MM.1S (cell line): ENCODE data around the gene GALM.

Source experiments
- DNase-seq: peaks from one replicate; pipeline ENCODE4 v3.0.0-alpha.2; 2015
- H2AFZ ChIP-seq: fragments of 300-600 bp; sonication (generic); 2 replicates; pipeline ENCODE4 v1.6.0; 2016; ENCODE audit warnings: antibody characterized with exemption, low read length
- H3F3A ChIP-seq: fragments of 300-600 bp; sonication (generic); 2 replicates; pipeline ENCODE4 v1.6.1; 2016; ENCODE audit warnings: mild to moderate bottlenecking, antibody characterized with exemption, low read length, moderate library complexity, mixed read lengths; ENCODE audit not compliant: insufficient read depth
- H3K27ac ChIP-seq: fragments of 300-600 bp; sonication (generic); 2 replicates; pipeline ENCODE4 v1.5.1; 2016; ENCODE audit warnings: mild to moderate bottlenecking, low read length
- H3K27me3 ChIP-seq: fragments of 300-600 bp; sonication (generic); replicated peaks from 2 replicates; pipeline ENCODE4 v1.6.0; 2016; ENCODE audit warnings: low read length; ENCODE audit not compliant: insufficient read depth
- H3K36me3 ChIP-seq: fragments of 300-600 bp; sonication (generic); replicated peaks from 2 replicates; pipeline ENCODE4 v1.6.1; 2016; ENCODE audit warnings: mild to moderate bottlenecking, low read length, mixed read lengths; ENCODE audit not compliant: insufficient read depth
- H3K4me1 ChIP-seq: fragments of 300-600 bp; sonication (generic); 2 replicates; pipeline ENCODE4 v1.6.1; 2016; ENCODE audit warnings: low read length, mixed read lengths
- H3K4me2 ChIP-seq: fragments of 300-600 bp; sonication (generic); 2 replicates; pipeline ENCODE4 v1.6.0; 2016; ENCODE audit warnings: low read depth, low read length
- H3K4me3 ChIP-seq: fragments of 300-600 bp; sonication (generic); 2 replicates; pipeline ENCODE4 v1.5.1; 2016; ENCODE audit warnings: low read length, mixed read lengths
- H3K79me2 ChIP-seq: fragments of 300-600 bp; sonication (generic); 2 replicates; pipeline ENCODE4 v1.6.1; 2016; ENCODE audit warnings: mixed run types, low read length, mixed read lengths
- H3K9ac ChIP-seq: fragments of 300-600 bp; sonication (generic); 2 replicates; pipeline ENCODE4 v1.6.1; 2016; ENCODE audit warnings: low read length, mixed read lengths
- H3K9me2 ChIP-seq: fragments of 300-600 bp; sonication (generic); replicated peaks from 2 replicates; pipeline ENCODE4 v1.6.1; 2016; ENCODE audit warnings: mild to moderate bottlenecking, low read length, mixed read lengths; ENCODE audit not compliant: insufficient read depth
- H3K9me3 ChIP-seq: fragments of 300-600 bp; sonication (generic); replicated peaks from 2 replicates; pipeline ENCODE4 v1.6.1; 2016; ENCODE audit warnings: mild to moderate bottlenecking, low read length, mixed read lengths; ENCODE audit not compliant: insufficient read depth
- H4K20me1 ChIP-seq: fragments of 300-600 bp; sonication (generic); 2 replicates; pipeline ENCODE4 v1.6.1; 2016; ENCODE audit warnings: mild to moderate bottlenecking, low read length, moderate library complexity, mixed read lengths; ENCODE audit not compliant: insufficient read depth
- EZH2 ChIP-seq: fragments of 300-600 bp; sonication (generic); optimal IDR thresholded peaks from 2 replicates; pipeline ENCODE3; 2017; ENCODE audit warnings: low read depth, mild to moderate bottlenecking, antibody characterized with exemption, low read length, mixed read lengths
- EZH2phosphoT487 ChIP-seq: fragments of 300-600 bp; sonication (generic); IDR thresholded peaks from 2 replicates; pipeline ENCODE4 v1.6.1; 2018; ENCODE audit warnings: antibody characterized with exemption, low read length
- TF ChIP-seq, protein P1 (sequence below): fragments of 300-600 bp; sonication (generic); IDR thresholded peaks from 2 replicates; pipeline ENCODE4 v1.5.1; 2016; ENCODE audit warnings: antibody characterized with exemption, low read length, mixed read lengths

Gene GALM

DNA sequence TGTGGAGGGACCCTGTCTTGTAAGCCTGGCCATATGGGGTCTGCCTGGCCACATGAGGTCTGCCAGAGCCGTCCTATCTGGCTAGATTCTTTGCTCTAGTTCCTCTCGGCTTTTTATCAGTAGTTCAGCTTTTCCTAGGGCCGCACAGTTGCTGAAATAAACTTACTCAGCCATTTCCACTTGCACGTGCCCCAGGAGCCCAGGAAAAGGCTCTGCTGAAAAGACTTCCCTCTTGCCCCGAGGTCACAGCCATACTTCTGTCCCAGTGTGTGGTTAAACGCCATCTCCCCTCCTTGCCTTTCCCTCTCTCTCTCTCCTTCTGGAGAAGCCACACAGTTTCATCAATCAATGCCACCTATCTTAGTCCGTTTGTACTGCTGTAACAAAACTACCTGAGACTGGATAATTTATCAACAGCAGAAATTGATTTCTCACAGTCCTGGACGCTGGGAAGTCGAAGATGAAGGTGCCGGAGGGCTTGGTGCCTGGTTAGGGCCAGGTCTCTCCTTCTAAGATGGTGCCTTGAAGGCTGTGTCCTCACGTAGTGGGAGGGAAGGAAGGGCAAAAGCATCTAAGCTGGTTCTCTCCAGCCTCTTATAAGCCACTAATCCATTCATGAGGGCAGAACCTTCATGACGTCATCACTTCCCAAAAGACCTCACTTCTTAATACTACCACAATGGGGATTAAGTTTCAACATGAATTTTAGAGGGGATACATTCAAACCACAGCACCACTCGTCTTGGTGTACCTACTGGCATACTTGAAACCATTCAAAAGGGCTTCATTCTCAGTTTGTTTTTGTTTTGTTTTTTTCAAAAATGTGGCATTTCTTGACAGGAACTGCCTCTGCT lies 11.2 kb upstream of the GALM start:
- Histone ChIP-seq H3K9ac (no peak overlapping the region), H2AFZ (no peak overlapping the region), H3K4me2 (no peak overlapping the region), H4K20me1 (no peaks in the 10 kb centered on the region), H3F3A (peaks cover 12% of the 10 kb centered on the region), H3K79me2 (no peaks in the 10 kb centered on the region), H3K9me3 (no peaks in the 10 kb centered on the region), H3K27me3 (no peaks in the 10 kb centered on the region), H3K36me3 (no peaks in the 10 kb centered on the region), H3K4me3 (no peak overlapping the region), H3K27ac (no peak overlapping the region), H3K4me1 (peaks cover 33% of the 10 kb centered on the region), H3K9me2 (no peaks in the 10 kb centered on the region)
- DNase-seq = no peak
- TF ChIP-seq, protein P1, sequence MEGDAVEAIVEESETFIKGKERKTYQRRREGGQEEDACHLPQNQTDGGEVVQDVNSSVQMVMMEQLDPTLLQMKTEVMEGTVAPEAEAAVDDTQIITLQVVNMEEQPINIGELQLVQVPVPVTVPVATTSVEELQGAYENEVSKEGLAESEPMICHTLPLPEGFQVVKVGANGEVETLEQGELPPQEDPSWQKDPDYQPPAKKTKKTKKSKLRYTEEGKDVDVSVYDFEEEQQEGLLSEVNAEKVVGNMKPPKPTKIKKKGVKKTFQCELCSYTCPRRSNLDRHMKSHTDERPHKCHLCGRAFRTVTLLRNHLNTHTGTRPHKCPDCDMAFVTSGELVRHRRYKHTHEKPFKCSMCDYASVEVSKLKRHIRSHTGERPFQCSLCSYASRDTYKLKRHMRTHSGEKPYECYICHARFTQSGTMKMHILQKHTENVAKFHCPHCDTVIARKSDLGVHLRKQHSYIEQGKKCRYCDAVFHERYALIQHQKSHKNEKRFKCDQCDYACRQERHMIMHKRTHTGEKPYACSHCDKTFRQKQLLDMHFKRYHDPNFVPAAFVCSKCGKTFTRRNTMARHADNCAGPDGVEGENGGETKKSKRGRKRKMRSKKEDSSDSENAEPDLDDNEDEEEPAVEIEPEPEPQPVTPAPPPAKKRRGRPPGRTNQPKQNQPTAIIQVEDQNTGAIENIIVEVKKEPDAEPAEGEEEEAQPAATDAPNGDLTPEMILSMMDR = no peak
- TF ChIP-seq EZH2 (no peak), EZH2phosphoT487 (no peak)

DNA sequence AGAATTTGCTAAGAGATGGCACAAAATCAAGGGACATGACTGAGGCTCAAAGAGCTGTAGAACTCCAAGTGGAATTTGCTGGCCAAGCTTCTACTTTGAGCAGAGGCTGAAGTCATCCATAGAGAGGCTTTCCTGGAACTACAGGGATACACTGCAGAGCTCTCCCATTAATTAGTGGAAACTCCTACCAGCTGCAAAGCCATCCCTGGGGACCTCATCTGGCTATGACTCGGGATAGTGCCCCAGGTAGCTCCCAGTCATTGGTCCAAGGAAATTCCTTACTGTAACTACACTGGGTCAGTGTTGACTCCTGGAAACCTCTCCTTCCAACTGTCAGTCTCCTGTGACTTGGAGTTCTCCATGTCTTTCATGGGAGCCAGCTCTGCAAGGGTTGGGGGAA lies 10.5 kb upstream of the GALM start:
- no peak for TF ChIP-seq EZH2phosphoT487
- TF ChIP-seq EZH2 = no peak
- TF ChIP-seq, protein P1 = no peak
- Histone ChIP-seq H3K4me1 (peaks cover 33% of the 10 kb centered on the region), H4K20me1 (no peaks in the 10 kb centered on the region), H3K27ac (no peak overlapping the region), H3K36me3 (no peaks in the 10 kb centered on the region), H3K27me3 (no peaks in the 10 kb centered on the region), H3K9ac (no peak overlapping the region), H3K9me3 (no peaks in the 10 kb centered on the region), H2AFZ (no peak overlapping the region), H3K9me2 (no peaks in the 10 kb centered on the region), H3K79me2 (no peaks in the 10 kb centered on the region), H3F3A (peaks cover 12% of the 10 kb centered on the region), H3K4me2 (no peak overlapping the region), H3K4me3 (no peak overlapping the region)
- DNase-seq = no peak

DNA sequence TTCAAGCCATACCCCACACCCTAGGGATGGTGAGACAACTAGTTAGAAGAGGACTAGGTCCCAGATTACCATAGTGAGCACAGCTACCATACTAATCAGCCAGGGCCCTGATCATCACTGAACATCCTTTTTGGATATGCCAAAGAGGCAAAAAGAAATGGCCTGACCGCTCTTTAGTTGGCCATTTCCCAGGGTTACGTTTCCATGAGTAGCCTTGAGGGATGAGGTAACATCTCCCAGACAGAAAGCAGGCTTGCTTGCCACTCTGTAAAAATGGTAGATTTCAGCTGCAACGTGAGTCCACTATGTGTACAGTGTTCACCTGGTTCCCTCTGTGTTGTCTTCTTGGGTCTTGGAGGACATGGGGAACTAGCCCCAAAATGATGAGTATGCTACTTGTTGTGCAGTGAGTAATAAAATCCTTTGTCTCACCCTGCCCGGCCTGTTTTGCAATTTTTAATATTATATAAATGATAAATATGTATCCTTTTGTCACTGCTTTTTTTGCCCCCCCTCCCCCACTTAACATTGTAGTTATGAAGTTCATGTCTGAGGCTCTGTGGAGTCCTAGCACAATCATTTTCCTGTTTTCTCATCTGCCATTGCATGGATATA lies 8.9 kb upstream of the GALM start:
- Histone ChIP-seq H3K27me3 (no peaks in the 10 kb centered on the region), H3K4me3 (no peak overlapping the region), H3K9me2 (no peaks in the 10 kb centered on the region), H3K9ac (no peak overlapping the region), H3K9me3 (no peaks in the 10 kb centered on the region), H3K4me2 (no peak overlapping the region), H3K4me1 (peaks cover 33% of the 10 kb centered on the region), H3K36me3 (no peaks in the 10 kb centered on the region), H3K27ac (no peak overlapping the region), H4K20me1 (no peaks in the 10 kb centered on the region), H3F3A (peaks cover 12% of the 10 kb centered on the region), H3K79me2 (no peaks in the 10 kb centered on the region), H2AFZ (no peak overlapping the region)
- TF ChIP-seq, protein P1 = no peak
- TF ChIP-seq EZH2 (no peak), EZH2phosphoT487 (no peak)
- no peak for DNase-seq
